Hematopoietic multipotent progenitor cell treated with erythropoietin and hydrocortisone succinate and interleukin-3 and kit ligand, for 17 days (in vitro differentiated cells): Measurements from ENCODE around the gene BBS9.
"Not testable (repeated sequence)": the region's sequence is repeated elsewhere in the genome, so short reads cannot be mapped to it uniquely, and the experiment has no call there.

Experiments
- DNase-seq: peaks from one replicate; pipeline ENCODE4 v3.0.0-alpha.2; 2015; ENCODE audit warnings: low spot score

The BBS9 gene

GRCh38 chr7:33128990-33129805, at the start of gene BBS9:
TSS of gene BBS9 (plus strand) at chr7:33129564. CDS start at chr7:33146253, 16,689 bp downstream.
- DNase-seq, result peak; percentile 94

- DNase-seq, result no peak
Observed at GRCh38 chr7:33079763-33080690, 49.3 kb upstream of the BBS9 start.

GRCh38 chr7:33087356-33087755, 42.0 kb upstream of the BBS9 start:
- DNase-seq, result no peak

GRCh38 chr7:33087858-33088257, 41.5 kb upstream of the BBS9 start:
- no peak for DNase-seq

GRCh38 chr7:33089142-33089541, 40.2 kb upstream of the BBS9 start:
- no peak for DNase-seq

GRCh38 chr7:33091111-33091531, 38.2 kb upstream of the BBS9 start:
- no peak for DNase-seq

- DNase-seq, result no peak
Observed at GRCh38 chr7:33091641-33092191, 37.6 kb upstream of the BBS9 start.

GRCh38 chr7:33093266-33093665, 36.1 kb upstream of the BBS9 start:
- DNase-seq, result no peak

- not testable (repeated sequence) for DNase-seq
Observed at GRCh38 chr7:33094745-33095275, 34.6 kb upstream of the BBS9 start.

GRCh38 chr7:33099154-33099940, 30.0 kb upstream of the BBS9 start:
- DNase-seq, result no peak

- DNase-seq, result no peak
Observed at GRCh38 chr7:33100770-33101169, 28.6 kb upstream of the BBS9 start.

- DNase-seq, result no peak
Observed at GRCh38 chr7:33101906-33102305, 27.5 kb upstream of the BBS9 start.

- DNase-seq, result peak; percentile 52
Observed at GRCh38 chr7:33107136-33108066, 22.0 kb upstream of the BBS9 start.

- DNase-seq, result no peak
Observed at GRCh38 chr7:33108554-33109004, 20.8 kb upstream of the BBS9 start.

GRCh38 chr7:33109005-33109757, 20.2 kb upstream of the BBS9 start, which contains the start of gene RP9:
TSS of gene RP9 (minus strand) at chr7:33109404. CDS start at chr7:33109372, 32 bp downstream.
- peak; percentile 74 for DNase-seq

- peak; percentile 17 for DNase-seq
Observed at GRCh38 chr7:33109758-33110238, 19.6 kb upstream of the BBS9 start.

- no peak for DNase-seq
Observed at GRCh38 chr7:33111614-33112013, 17.8 kb upstream of the BBS9 start.

- DNase-seq, result no peak
Observed at GRCh38 chr7:33114976-33115375, 14.4 kb upstream of the BBS9 start.

GRCh38 chr7:33118383-33118782, 11.0 kb upstream of the BBS9 start:
- DNase-seq, result no peak
